Right kidney (tissue), 1 donor: ENCODE data around the gene ACADVL.
"Not testable (repeated sequence)": the region's sequence is repeated elsewhere in the genome, so short reads cannot be mapped to it uniquely, and the experiment has no call there.

Source experiments
- DNase-seq: peaks from one replicate; pipeline ENCODE4 v3.0.0-alpha.2; 2016

Gene ACADVL

DNA sequence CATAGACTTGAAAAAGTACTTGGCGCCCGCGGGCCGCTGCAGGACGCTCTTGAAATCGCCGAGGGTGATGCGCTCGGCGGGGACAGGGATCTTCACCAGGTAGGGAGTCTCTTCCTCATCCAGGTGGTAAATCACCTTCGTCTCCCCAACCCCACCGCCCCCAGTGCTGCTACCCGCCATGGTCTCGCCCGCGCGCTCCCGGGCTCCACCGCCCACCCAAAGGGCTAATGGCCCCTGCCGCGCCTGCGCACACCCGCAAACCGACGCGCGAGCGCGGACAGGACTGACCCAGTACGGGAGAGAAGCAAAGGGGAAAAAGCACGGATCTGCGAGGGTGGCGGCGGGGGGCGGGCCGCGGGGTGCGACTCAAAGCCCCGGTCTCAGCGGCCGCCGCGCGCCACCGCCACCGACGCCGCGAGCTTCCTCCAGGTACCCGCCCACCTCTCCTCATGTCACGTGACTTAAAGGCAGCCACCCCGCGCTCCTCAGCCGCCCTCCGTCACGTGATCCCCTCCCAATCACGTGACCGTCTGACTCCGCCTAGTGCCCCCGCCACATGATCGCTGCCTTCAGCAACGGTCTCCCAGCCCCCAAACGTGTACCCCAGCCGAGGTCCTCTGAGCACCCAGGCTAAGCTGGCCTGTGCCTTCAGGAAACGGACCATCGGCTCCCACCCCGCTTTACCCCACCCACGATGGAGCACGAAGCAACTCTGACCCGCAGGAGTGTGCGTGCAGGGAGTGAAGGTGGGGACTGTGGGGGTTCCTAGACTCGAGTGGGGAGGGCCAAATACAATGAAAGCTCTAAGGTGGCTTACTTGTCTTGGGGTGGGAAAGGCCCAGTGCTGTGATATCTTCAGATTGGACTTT, 14.6 kb downstream of the ACADVL start, which contains the start of gene DVL2:
DVL2 (minus strand) TSS at position 435 of the 869 bp plus-strand sequence; CDS start at position 180, 255 bp downstream.
- peak; percentile 99 for DNase-seq

DNA sequence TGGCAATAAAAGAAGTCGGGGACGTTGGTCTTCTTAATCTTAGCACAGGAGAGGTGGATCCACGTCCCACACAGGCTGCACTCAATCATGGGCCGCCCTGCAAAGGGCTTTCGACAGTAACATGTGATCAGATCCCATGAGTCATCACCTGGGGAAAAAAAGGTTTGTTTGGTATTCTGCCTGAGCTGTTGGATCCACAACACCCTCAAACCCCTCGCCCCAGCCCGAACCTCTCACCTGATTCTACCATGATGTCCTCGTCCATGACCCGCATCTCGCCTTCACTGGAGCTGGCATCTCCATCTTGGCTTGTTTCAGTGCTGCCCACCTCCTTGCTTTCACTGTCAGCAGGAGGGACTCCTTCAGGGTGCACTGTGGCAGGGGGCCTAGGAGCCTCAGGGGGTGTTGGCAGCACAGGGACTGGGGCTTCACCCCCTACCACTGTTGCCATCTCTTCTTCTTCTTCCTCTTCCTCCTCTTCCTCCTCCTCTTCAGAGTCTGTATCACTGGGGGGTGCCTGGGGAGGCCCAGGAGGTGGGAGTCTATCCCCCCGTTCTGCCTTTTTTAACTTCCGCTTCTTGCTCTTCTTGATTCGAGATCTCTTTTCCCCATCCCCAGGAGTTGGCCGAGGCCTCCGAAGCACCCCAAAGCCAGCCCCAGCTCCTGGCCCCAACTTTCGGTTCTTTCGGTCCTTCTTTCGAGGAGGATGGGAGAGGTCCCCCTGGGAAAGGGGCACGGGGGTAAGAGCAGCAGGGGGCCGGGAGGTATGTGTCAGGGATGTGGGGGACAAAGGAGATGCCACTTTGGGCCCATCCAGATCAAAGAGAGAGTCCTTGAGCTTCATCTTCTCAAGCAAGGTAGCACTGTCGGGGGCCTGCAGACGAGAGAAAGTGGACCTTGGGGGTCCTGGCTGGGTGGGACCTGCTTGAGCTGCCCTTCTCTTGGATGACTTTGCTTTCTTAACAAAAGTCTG, 16.2 kb downstream of the ACADVL start:
- no peak for DNase-seq

DNA sequence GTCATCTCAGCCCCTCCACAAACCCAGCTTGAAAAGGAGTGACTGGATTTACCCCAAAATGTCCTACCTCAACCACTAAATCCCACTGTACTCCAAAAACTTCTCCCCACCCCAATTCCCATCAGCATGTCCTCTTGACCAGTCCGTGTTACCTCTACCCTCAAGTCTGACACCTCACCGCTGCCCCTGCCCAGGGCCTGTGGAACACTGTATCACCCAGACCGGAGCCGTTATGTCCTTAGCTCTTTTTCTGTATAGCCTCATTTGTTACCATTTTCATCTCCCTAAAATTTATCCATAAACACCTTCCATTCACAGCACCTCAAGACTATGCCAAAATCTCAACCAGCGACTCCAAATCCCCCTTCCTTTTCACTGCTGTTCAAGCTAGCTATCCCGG, 17.1 kb downstream of the ACADVL start:
- no peak for DNase-seq

GRCh38 chr17:7237266-7237760, 17.6 kb downstream of the ACADVL start:
- DNase-seq: no peak

DNA sequence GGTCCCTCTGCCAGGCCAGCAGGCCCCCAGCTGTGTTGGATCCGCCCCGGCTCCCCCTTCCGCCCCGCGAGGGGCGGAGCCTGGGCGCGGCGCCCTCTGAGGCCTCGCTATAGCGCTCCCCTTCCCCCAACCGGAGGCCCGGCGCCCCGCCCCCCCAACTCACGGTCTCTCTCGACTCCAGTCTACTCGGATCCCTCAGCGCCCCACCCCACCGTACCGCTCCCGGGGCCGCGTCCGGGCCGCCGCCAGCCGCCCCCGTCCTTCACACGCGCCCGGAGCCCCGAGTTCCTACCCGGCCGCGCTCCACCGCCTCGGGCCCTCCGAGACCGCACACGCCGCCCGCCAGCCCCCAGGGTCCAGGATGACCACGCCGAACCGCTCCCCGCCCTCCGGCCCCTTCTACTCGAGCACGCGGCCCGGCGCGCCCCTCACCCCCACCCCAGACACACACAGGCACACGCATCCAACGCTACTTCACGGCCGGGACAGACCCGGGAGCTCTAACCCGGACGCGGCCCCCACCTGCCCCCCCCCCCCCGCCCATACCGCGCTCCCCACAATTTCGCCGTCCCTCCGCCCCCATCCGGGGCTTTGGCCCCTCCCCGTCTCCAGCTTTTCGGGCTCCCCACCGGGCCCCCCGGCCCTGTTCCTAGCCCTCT, 18.2 kb downstream of the ACADVL start:
- peak; percentile 57 for DNase-seq

DNA sequence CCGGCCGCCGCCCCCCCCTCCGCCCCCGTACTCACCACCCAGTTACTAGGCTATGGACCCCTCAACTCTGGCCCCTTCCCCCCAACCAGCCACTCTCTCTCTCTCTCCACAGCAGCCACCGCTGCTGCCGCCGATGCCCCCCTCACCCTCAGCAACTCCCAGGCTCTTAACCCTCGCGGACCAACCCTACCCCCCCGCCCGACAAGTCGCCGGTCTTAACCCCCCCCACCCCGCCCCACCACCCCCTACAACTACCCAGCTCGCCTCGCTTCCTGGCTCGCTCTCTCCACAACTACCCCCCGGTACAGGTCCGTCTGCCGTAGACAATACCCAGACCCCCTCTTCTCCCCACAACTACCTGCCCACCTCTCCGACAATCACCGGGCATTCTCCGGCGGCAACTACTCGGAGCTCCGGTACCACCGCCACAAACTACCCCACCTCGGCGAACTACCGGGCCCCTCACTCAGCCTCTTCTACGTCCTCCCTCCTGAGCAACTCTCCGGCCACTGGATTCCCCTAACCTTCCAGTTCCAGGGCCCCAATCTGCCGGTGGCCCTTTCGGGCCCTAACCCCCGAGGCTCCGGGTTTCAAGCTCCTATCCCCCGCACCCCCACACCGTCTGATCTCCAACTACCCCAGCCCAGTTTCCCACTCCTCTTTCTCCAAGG, 18.8 kb downstream of the ACADVL start:
- DNase-seq: peak; percentile 63

DNA sequence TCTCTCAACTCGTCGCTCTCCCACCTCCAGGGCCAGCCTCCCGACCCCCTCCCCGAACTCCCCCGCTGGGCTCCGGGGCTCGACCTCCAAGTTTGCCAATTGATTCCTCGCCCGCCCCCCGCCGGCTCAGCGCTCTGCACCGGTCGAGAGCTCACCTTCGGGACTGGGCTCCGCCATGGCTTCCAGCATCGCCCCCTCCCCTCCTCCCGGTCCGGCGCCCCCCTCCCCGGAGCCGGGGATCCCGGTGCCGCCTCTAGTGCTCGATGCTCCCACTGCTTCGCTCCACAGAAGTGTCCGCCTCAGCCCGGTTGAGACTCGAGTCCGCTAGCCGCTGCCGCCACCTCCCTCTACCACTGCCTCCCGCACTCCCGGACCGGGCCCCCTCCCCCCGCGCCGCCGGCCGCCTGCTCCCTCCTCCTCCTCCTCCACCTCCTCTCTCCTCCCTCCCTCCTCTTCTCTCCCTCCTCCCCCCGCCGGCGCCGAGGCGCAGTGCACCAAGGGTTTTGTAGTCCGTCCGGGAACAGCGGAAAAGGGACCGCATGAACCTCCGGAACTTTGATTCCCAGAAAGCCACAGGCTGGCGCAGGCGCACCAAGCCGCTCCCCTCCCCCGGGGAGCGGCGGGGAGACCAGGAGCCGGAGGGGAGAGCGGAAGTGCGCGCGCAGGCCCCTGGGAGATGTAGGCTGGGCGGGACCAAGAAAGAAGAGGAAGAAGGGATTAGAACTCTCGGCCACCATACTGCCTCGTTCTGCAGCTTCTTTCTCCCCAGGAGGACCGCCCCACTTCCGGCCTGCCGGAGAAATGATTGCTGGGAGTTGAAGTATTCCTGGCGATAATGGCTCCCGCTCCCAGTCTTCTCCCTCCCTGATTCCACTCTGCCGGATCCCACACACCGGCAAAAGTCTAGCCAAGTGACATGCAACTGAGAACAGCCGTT, 19.6 kb downstream of the ACADVL start, which contains the start of gene PHF23:
PHF23 (minus strand) TSS at position 367 of the 937 bp plus-strand sequence; CDS start at position 189, 178 bp downstream.
- DNase-seq: peak; percentile 90

DNA sequence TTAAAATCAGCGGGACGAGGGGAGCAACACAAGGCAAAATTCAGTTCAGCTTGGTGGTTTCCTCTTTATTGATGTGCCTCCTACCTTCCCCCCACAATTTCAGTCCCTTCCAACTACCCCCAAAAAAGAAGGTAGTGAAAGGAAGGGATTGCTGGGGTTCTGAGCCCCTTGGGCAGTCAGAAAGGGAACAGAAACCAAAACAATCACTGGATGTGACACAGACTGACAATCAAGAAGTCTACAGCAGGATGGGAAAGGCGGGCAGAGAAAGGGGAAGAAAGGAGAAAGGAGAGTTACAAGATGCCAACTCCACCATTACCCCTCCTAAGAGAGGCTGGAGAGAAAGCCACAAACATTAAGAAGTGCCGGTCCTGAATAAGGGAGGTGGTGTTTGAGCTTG, 20.6 kb downstream of the ACADVL start:
- no peak for DNase-seq

DNA sequence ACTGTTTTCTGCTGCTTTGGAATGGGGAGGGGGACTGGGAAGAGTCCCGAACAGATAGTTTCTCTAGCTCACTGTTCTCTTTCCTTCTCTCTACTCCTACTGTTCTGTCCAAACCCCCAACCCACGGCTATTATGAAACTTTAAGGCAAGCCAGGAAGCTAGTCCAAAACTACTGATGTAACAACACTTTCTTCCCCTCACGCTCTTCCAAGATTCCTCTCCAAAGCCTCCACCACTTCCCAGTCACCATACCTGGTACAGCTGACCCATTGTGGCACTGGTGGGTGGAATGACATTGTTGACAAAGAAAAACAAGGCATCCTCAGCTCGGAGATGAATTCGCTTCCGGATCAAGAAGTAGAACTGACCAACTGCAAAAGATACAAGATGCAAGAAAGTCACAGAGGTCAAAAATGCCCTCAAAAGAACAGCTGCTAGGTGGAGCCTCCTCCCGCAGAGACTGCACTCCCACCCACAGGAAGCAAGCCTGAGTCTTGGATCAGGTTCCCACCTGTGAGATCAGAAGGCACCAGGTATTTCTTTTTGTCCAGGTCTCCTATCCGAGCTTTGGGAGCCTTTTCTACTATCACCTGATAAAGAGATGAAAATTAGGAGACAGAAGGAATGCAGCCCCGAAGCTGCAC, 21.5 kb downstream of the ACADVL start:
- DNase-seq: peak; percentile 44

- peak; percentile 98 for DNase-seq
Measured at GRCh38 chr17:7241783-7242716, 22.3 kb downstream of the ACADVL start, which contains the start of gene GABARAP. Gene GABARAP, minus strand, starts transcription at chr17:7242449. Its CDS starts 119 bp downstream, at chr17:7242330.

DNA sequence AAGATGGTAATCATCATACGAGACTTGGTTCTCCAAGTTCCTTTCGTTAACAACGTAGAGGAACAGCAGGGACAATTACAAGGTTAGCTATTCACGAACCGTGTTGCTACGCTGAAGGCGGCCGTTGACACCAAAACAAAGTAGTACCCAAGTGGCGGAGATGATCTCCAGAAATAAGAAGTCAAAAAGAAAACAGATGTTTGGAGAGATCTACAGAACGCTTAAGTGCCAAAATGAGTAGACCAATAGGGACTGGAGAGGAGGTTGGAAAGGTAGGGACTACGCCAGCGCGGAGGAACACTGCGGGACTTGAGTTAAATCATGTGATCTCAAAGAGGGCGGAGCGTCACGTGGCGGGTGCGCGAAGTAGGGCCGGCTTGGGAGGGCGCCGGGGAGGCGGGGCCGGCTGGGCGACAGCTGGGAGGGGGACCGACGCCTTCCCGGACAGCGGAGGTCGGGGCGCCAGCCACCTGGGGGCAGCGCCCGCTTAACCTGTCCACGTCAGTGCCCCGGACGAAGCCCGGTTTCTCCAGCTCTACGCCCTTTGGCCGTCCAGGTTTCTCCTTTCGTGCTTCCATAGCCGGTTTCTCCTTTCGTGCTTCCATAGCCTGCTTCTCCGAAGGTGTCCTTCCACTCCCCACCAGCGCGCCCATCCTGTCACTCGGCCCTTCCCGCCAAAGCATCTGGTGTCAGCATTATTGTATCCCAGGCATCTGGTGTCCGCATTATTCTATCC, 23.1 kb downstream of the ACADVL start:
- DNase-seq: peak; percentile 99

GRCh38 chr17:7243453-7243729, 23.7 kb downstream of the ACADVL start:
- no peak for DNase-seq

- DNase-seq: not testable (repeated sequence)
Measured at GRCh38 chr17:7243838-7244237, 24.1 kb downstream of the ACADVL start.

DNA sequence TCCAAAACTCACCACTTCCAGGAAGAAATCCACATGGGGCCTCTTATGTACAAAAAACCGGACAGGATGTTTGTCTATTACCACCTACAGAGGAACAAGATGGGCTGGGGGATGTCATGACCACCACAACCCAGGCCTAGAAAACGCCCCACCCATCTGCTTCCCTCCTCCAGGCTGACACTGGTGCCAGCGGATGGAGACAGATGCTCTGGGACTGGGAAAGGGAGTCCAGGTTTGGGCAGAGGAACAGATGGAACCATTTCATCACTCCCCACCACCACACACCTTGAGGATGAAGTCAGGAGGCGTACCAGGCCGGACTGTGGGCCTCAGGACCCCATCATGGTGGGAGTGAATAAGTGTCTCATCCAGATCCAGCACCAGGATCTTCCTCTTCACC, 27.0 kb downstream of the ACADVL start:
- DNase-seq: no peak

DNA sequence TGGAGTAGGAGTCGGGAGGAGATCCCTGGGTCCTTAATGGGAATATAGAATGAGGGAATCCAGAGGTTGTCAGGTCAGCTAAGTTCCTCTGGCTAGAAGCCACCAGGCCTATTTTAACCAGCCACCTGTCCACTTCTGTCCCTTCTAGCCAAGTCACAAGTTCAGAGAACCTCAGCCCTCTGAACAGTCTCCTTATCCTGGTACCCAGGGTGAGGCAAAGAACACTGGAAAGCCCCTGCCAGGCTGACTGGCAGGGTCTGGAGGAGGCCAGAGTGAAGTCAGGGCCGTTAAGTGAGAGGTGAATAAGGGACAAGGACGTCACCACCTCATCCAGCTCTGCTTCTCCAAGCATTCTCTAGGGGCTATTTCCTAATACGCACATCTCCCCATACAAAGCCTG, 29.1 kb downstream of the ACADVL start:
- no peak for DNase-seq

- DNase-seq: no peak
Measured at GRCh38 chr17:7249214-7249613, 29.5 kb downstream of the ACADVL start.

DNA sequence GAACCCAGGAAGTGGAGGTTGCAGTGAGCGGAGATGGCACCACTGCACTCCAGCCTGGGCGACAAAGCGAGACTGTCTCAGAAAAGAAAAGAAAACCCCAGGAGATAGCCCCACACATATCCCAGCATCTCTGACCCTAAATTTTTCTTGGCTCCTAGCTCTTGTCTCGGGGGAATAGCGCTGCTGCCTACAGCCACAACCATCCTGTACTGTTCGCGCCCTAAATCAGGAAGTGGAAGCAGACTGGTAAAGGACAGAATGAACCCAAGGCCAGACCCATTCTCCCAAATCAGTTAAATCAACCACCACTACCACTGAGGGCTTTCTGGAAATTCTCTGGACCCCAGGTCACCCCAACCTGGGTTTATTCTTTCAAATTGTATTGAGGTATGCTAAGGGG, 30.1 kb downstream of the ACADVL start:
- no peak for DNase-seq
